Heart left ventricle (tissue), 16 donors: Measurements from ENCODE around the gene PHF10. TPM values are rescaled to one million over a fixed set of nuclear protein-coding genes. Genes with fewer than 3 reads are reported as not detected.
"Not testable (repeated sequence)": the region's sequence is repeated elsewhere in the genome, so short reads cannot be mapped to it uniquely, and the experiment has no call there.

Source experiments
- ATAC-seq, 4 donors: fragments of 200-7000 bp; cut with Tn5 transposase; one replicate each; pipeline ENCODE4 v1.9.1; 2020 to 2022; ENCODE audit warnings: moderate library complexity in 4 of 4, mild to moderate bottlenecking in 3 of 4, moderate number of reproducible peaks in 1 of 4
- DNase-seq, 5 donors: peaks; one replicate each; pipeline ENCODE4 v3.0.0-alpha.2; 2020
- H3K27ac ChIP-seq, 12 donors: fragments of 200-600 bp; sonication (generic) in 4 of 12; one replicate each; pipeline versions ENCODE4 v1.5.0 to v1.8.0; 2016 to 2022; ENCODE audit warnings: mild to moderate bottlenecking in 2 of 12
- H3K27me3 ChIP-seq, 9 donors: fragments of 200-600 bp; sonication (generic) in 2 of 9; one replicate each; pipeline versions ENCODE4 v1.5.1 to v1.8.0; 2016 to 2022; ENCODE audit warnings: mild to moderate bottlenecking in 3 of 9
- H3K36me3 ChIP-seq, 9 donors: fragments of 200-600 bp; sonication (generic) in 2 of 9; one replicate each; pipeline versions ENCODE4 v1.5.0 to v1.8.0; 2018 to 2022; ENCODE audit warnings: mild to moderate bottlenecking in 2 of 9
- H3K4me1 ChIP-seq, 12 donors: fragments of 200-600 bp; sonication (generic) in 4 of 12; one replicate each; pipeline versions ENCODE4 v1.5.0 to v1.8.0; 2016 to 2022; ENCODE audit warnings: mild to moderate bottlenecking in 3 of 12
- H3K4me3 ChIP-seq, 12 donors: fragments of 200-600 bp; sonication (generic) in 4 of 12; one replicate each; pipeline versions ENCODE4 v1.5.0 to v1.8.0; 2017 to 2022; ENCODE audit warnings: mild to moderate bottlenecking in 9 of 12, moderate library complexity in 4 of 12
- H3K9me3 ChIP-seq, 12 donors: fragments of 200-600 bp; sonication (generic) in 4 of 12; one replicate each; pipeline versions ENCODE4 v1.5.0 to v1.8.0; 2016 to 2022; ENCODE audit warnings: mild to moderate bottlenecking in 1 of 12
- POLR2A ChIP-seq, 2 donors: fragments of 450-650 bp; IDR thresholded peaks; one replicate each; pipeline ENCODE4 v1.6.1; 2017; ENCODE audit warnings: antibody characterized with exemption in 2 of 2, mild to moderate bottlenecking in 2 of 2, moderate library complexity in 2 of 2
- WGBS, 4 donors: extraction: QIAGEN DNeasy Blood & Tissue Kit in 2 of 4; methylation state at CpG; one replicate each; pipeline versions ENCODE4 v1.1.5 to v1.1.7; 2013 to 2018; 5-methylcytosine and 5-hydroxymethylcytosine counted together
- intact Hi-C, 10 donors: fragments of 100-400 bp; cut with DNase I; formaldehyde crosslinking; loops; one replicate each; pipeline versions ENCODE4 v1.11.1 to v1.14.2; 2022
- polyA plus RNA-seq, 2 donors: library from polyadenylated mRNA; stranded (reverse); fragments of 200-250 nt; gene quantifications; one replicate each; pipeline ENCODE4 v1.2.3, GENCODE V29; 2013
- total RNA-seq, 9 donors: library from RNA; depleted of rRNA in 2 of 9; stranded (reverse); fragments of >200 nt in 2 of 9; fragmentation: NEBNext Ultra II Directional in 3 of 9; extraction: Animal tissue kit (Norgen Biotek cat#: 25700) in 3 of 9; gene quantifications; one replicate each; pipeline versions ENCODE4 v1.1.0 to v1.2.4, GENCODE V29; 2016 to 2023
- TF ChIP-seq, protein P1 (sequence below), 12 donors: fragments of 200-600 bp; sonication (generic) in 4 of 12; IDR thresholded peaks; one replicate each; pipeline versions ENCODE4 v1.5.0 to v1.8.0; 2018 to 2022; ENCODE audit warnings: antibody characterized with exemption in 12 of 12, mild to moderate bottlenecking in 5 of 12
- donor health status: ischemic (EF 13 %, LVEDD 7.1; RV severe dilation, severe dysfunction).
- donor health status: healthy with polysubstance abuse.
- donor health status: DM: no; HTN: yes; CAD: no.
- donor health status: DM: no; HTN: no; CAD: no.
- donor health status: ischemic (EF 25% LVEDD 6.9; RV normal size, moderate dysfunction).
- donor health status: ischemic (EF 25% LVEDD 5.7; RV mildly dilated, moderate dysfunction).
- donor health status: healthy.
- donor health status: DM: yes; HTN: yes; CAD: no.
- donor health status: ischemic (EF 35%, LVEDD 5.7; RV mildly dilated, moderate dysfunction).
- donor health status: nonischemic (EF 11% LVEDD 7.7; RV severe dilation, severe dysfunction).
- donor health status: DM: yes; HTN: yes; CAD: no.
- donor health status: PGD.
- donor health status: ischemic (EF 29% LVEDD 5.4; RV normal size, mild dysfunction).
- donor health status: nonischemic (EF 23%, LVEDD 6.1; RV moderate dilation, normal function).

PHF10 gene
- total and polyA plus RNA-seq, 11 donors, result 31.4 to 63.2 (median 50.9) TPM

DNA sequence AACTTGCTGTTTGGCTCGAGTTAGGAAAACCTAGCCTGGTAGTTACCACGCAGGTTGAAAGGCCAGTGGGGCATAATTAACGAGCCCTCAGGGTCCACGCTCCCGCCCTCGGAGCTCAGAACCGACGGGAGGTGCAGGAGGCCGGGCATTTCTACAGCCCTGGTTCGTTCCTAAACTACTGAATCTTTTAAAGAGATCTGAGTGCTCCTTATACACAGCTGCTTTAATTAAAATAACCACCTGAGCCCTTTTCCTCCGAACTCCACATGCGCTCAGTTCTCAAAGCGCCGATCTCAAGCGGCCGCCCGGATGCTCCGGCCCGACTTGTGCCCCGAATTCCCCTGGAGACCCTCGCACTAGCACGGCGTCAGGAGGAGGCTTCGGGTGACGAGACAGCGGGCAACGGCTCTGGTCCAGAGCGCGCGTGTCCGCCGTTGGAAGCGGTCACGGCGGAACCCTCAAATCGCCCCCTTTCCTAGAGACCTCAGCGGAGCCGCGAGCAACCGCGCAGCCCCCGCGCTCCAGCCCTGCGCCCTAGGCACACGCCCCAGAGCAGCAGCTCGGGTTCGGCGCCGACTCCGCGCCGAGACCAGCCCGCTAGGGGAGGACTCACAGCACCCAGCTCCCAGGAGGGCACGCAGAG lies 22.9 kb downstream of the PHF10 start:
- Histone ChIP-seq H3K9me3 (no peaks in the 10 kb centered on the region), H3K27ac (peak overlapping the region; percentile 81 to 97 (median 94)), H3K36me3 (peaks cover 0 to 32% (median 17%) of the 10 kb centered on the region in 9 donors), H3K27me3 (no peaks in the 10 kb centered on the region), H3K4me3 (peak overlapping the region; percentile 72 to 99 (median 88)), H3K4me1 (peaks cover 0 to 56% (median 30%) of the 10 kb centered on the region in 12 donors)
- TF ChIP-seq POLR2A (IDR thresholded peaks at IDR 0.05), result no peak
- TF ChIP-seq, protein P1, sequence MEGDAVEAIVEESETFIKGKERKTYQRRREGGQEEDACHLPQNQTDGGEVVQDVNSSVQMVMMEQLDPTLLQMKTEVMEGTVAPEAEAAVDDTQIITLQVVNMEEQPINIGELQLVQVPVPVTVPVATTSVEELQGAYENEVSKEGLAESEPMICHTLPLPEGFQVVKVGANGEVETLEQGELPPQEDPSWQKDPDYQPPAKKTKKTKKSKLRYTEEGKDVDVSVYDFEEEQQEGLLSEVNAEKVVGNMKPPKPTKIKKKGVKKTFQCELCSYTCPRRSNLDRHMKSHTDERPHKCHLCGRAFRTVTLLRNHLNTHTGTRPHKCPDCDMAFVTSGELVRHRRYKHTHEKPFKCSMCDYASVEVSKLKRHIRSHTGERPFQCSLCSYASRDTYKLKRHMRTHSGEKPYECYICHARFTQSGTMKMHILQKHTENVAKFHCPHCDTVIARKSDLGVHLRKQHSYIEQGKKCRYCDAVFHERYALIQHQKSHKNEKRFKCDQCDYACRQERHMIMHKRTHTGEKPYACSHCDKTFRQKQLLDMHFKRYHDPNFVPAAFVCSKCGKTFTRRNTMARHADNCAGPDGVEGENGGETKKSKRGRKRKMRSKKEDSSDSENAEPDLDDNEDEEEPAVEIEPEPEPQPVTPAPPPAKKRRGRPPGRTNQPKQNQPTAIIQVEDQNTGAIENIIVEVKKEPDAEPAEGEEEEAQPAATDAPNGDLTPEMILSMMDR (IDR thresholded peaks at IDR 0.05), result no peak
- 0 to 1% (median 0%) methylated on average over 27 to 54 of the region's 54 CpGs for WGBS, 4 donors
- ATAC-seq (peak in 2 of 4 donors; percentile 0 to 14), DNase-seq (no peak)
- intact Hi-C loops, result loop anchor here in 4 of 10 donors (5.0 to 10.0 kb wide), 4 partner anchors 51 to 747 kb away; partner anchors contain the start of genes DYNLT2 (in 2 of the 4) and ERMARD (in 2 of the 4)

DNA sequence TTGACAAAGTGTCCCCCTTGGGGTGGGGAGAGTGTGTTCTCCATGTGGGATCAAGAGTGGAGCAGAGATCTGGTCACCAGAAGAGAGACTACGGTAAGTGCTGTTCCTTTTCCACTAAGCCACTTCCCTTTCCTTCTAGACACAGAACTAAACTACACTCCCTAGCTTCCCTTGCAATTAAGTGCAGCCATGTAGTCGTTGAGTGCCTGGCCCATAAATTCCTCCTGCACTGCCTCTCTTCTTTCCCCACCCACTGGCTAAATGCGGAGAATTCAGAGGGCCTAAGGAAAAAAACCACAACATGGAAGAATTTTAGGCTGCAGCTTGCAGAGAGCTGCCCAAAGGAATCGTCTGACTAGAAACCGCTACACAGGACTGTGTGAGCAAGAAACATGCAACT lies 24.0 kb downstream of the PHF10 start:
- Histone ChIP-seq H3K4me1 (peaks cover 0 to 47% (median 29%) of the 10 kb centered on the region in 12 donors), H3K9me3 (no peaks in the 10 kb centered on the region), H3K27ac (no peak overlapping the region), H3K4me3 (peak overlapping the region in 2 of 12 donors; percentile 90 to 96), H3K27me3 (no peaks in the 10 kb centered on the region), H3K36me3 (peaks cover 0 to 21% (median 15%) of the 10 kb centered on the region in 9 donors)
- no peak for ATAC-seq
- intact Hi-C loops, result loop anchor here in 4 of 10 donors (5.0 to 10.0 kb wide), 4 partner anchors 52 to 745 kb away; partner anchors contain the start of genes DYNLT2 (in 2 of the 4) and ERMARD (in 2 of the 4)
- WGBS, 4 donors, result 54 to 66% (median 59%) methylated on average over 5 of the region's 5 CpGs
- DNase-seq, result no peak
- no peak for TF ChIP-seq POLR2A (IDR thresholded peaks at IDR 0.05)
- TF ChIP-seq, protein P1 (IDR thresholded peaks at IDR 0.05), result no peak

DNA sequence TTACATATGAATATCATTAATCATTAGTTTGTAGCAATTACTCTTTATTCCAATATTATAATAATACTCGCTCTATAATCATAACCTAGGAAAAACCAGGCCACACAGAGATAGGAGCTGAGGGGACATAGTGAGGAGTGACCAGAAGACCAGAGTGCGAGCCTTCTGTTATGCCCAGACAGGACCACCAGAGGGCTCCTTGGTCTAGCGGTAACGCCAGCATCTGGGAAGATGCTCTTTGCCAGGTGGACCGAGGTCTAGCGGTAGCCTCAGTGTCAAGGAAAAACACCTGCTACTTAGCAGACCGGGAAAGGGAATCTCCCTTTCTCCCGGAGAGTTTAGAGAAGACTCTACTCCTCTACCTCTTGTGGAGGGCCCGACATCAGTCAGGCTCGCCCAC lies 27.2 kb downstream of the PHF10 start:
- intact Hi-C loops, H3K36me3 ChIP-seq, H3K9me3 ChIP-seq, DNase-seq, H3K27me3 ChIP-seq, H3K4me3 ChIP-seq, ATAC-seq: not testable (repeated sequence)
- Histone ChIP-seq H3K27ac (peak overlapping the region in 1 of 12 donors; percentile 16), H3K4me1 (peaks cover 0 to 21% (median 10%) of the 10 kb centered on the region in 12 donors)
- 71 to 87% (median 78%) methylated on average over 10 of the region's 10 CpGs for WGBS, 4 donors
- TF ChIP-seq, protein P1 (IDR thresholded peaks at IDR 0.05), result peak in 11 of 12 donors; percentile 20 to 52 (median 38)

DNA sequence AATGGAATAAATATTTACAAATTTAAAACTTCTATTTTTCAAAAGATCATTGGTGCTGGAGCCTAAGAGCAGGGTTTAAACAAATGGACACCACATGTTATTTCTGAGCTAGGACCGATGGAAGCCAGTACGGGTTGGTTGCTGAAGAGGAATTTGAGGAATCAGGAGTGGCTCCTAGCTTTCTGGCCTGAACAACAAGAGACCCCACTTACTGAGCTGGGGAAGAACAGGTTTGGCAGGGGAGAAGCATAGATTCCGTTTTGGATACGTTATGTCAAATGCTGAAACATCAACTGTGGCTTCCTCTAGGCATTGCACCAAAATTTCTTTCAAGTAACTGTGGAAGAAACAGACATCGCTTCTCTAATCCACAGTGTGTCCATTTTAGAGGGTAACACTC lies 29.2 kb downstream of the PHF10 start:
- intact Hi-C loops, result no loop called here
- peaks cover 0 to 10% (median 0%) of the 10 kb centered on the region in 12 donors for H3K9me3 ChIP-seq
- H3K36me3 ChIP-seq, result peaks cover 0 to 4% (median 0%) of the 10 kb centered on the region in 9 donors
- TF ChIP-seq, protein P1 (IDR thresholded peaks at IDR 0.05), result no peak
- no peak for TF ChIP-seq POLR2A (IDR thresholded peaks at IDR 0.05)
- H3K27ac ChIP-seq, result no peak overlapping the region
- DNase-seq, result no peak
- H3K27me3 ChIP-seq, result no peaks in the 10 kb centered on the region
- 88 to 96% (median 93%) methylated on average over 5 of the region's 5 CpGs for WGBS, 4 donors
- no peak overlapping the region for H3K4me3 ChIP-seq
- peaks cover 0 to 9% (median 0%) of the 10 kb centered on the region in 12 donors for H3K4me1 ChIP-seq
- no peak for ATAC-seq
